GM19324 (cell line): ENCODE results near the gene GSX2.
"Not testable (repeated sequence)": the region's sequence is repeated elsewhere in the genome, so short reads cannot be mapped to it uniquely, and the experiment has no call there.

Experiments
- ATAC-seq: cut with Tn5 transposase; IDR thresholded peaks from one replicate; pipeline ENCODE4 v1.9.1; 2021; ENCODE audit warnings: mild to moderate bottlenecking, moderate library complexity; ENCODE audit not compliant: unreplicated experiment, low FRiP score

GSX2 gene

GRCh38 chr4:54101190-54102041 lies 1.5 kb downstream of the GSX2 start:
- ATAC-seq, result no peak

GRCh38 chr4:54102531-54103106 lies 2.7 kb downstream of the GSX2 start:
- ATAC-seq, result no peak

GRCh38 chr4:54103190-54103574 lies 3.2 kb downstream of the GSX2 start:
- ATAC-seq, result no peak

- peak; percentile 56 for ATAC-seq
Measured at GRCh38 chr4:54104907-54105306, 4.9 kb downstream of the GSX2 start.

GRCh38 chr4:54107951-54108748 lies 8.2 kb downstream of the GSX2 start:
- ATAC-seq, result no peak

GRCh38 chr4:54109241-54110018 lies 9.5 kb downstream of the GSX2 start:
- ATAC-seq, result no peak

- ATAC-seq, result no peak
Measured at GRCh38 chr4:54110019-54110416, 10.1 kb downstream of the GSX2 start.

- ATAC-seq, result not testable (repeated sequence)
Measured at GRCh38 chr4:54113206-54113605, 13.2 kb downstream of the GSX2 start.

GRCh38 chr4:54116246-54116645 lies 16.3 kb downstream of the GSX2 start:
- not testable (repeated sequence) for ATAC-seq

- no peak for ATAC-seq
Measured at GRCh38 chr4:54118850-54119589, 19.1 kb downstream of the GSX2 start.

GRCh38 chr4:54120518-54120917 lies 20.6 kb downstream of the GSX2 start:
- ATAC-seq, result no peak

GRCh38 chr4:54127660-54128059 lies 27.7 kb downstream of the GSX2 start:
- no peak for ATAC-seq

- not testable (repeated sequence) for ATAC-seq
Measured at GRCh38 chr4:54128694-54129093, 28.7 kb downstream of the GSX2 start.

GRCh38 chr4:54139332-54139731 lies 39.4 kb downstream of the GSX2 start:
- no peak for ATAC-seq

- no peak for ATAC-seq
Measured at GRCh38 chr4:54140287-54140686, 40.3 kb downstream of the GSX2 start.

- no peak for ATAC-seq
Measured at GRCh38 chr4:54144199-54144598, 44.2 kb downstream of the GSX2 start.

GRCh38 chr4:54144661-54145171 lies 44.8 kb downstream of the GSX2 start:
- no peak for ATAC-seq

GRCh38 chr4:54146139-54146538 lies 46.2 kb downstream of the GSX2 start:
- ATAC-seq, result no peak

GRCh38 chr4:54149323-54149722 lies 49.4 kb downstream of the GSX2 start:
- no peak for ATAC-seq
